Panc1 (cell line): ENCODE data around the gene RPUSD1. TPM values are rescaled to one million over a fixed set of nuclear protein-coding genes. Genes with fewer than 3 reads are reported as not detected.

Experiments used
- ATAC-seq: fragments of 200-7000 bp; cut with Tn5 transposase; 2 replicates; pipeline ENCODE4 v1.9.1; 2020; ENCODE audit warnings: mild to moderate bottlenecking, moderate library complexity
- BruUV-seq: library from RNA; stranded (reverse); fragments of 400-500 nt; replicated peaks from 2 replicates; lab custom pipeline; 2021; lab: Mats Ljungman, UMichigan
- CTCF ChIA-PET: fragments of 300-600 bp; sonication (Branson Sonifier 250); formaldehyde crosslinking; loops from one replicate; lab custom pipeline; 2022; ENCODE audit warnings: antibody characterized with exemption; lab: Charles Lee
- POLR2A ChIA-PET: fragments of 300-600 bp; sonication (Branson Sonifier 250); formaldehyde crosslinking; loops from one replicate; lab custom pipeline; 2022; ENCODE audit warnings: antibody characterized with exemption; lab: Charles Lee
- DNase-seq: peaks from one replicate; pipeline ENCODE4 v3.0.0-alpha.2; 2010; ENCODE audit warnings: low read depth, low spot score
- H3K27ac ChIP-seq: 2 replicates; pipeline ENCODE4 v1.5.1; 2011; ENCODE audit warnings: mild to moderate bottlenecking, low read length, inconsistent platforms
- H3K27me3 ChIP-seq: fragments of 200-500 bp; sonication (Bioruptor generic); 2 replicates; pipeline ENCODE4 v1.6.0; 2014; ENCODE audit warnings: low read length, inconsistent platforms; ENCODE audit not compliant: control insufficient read depth, insufficient read depth
- H3K36me3 ChIP-seq: fragments of 200-500 bp; sonication (Bioruptor generic); 2 replicates; pipeline ENCODE4 v1.5.1; 2014; ENCODE audit warnings: inconsistent platforms, mild to moderate bottlenecking, low read length, moderate library complexity; ENCODE audit not compliant: control insufficient read depth, insufficient read depth
- H3K4me1 ChIP-seq: 2 replicates; pipeline ENCODE4 v1.5.1; 2011; ENCODE audit warnings: inconsistent platforms, mild to moderate bottlenecking, low read length, moderate library complexity; ENCODE audit not compliant: control insufficient read depth, insufficient read depth
- H3K4me3 ChIP-seq, 2 experiments: 2 replicates each; pipeline ENCODE4 v1.5.1; 2011 to 2012; ENCODE audit warnings: low read depth in 2 of 2, low read length in 2 of 2, mild to moderate bottlenecking in 2 of 2, inconsistent platforms in 1 of 2, moderate library complexity in 1 of 2
- H3K9me3 ChIP-seq: fragments of 200-500 bp; sonication (Bioruptor generic); 2 replicates; pipeline ENCODE4 v1.5.1; 2014; ENCODE audit warnings: low read depth, mild to moderate bottlenecking, inconsistent platforms, low read length, moderate library complexity; ENCODE audit not compliant: control insufficient read depth, insufficient read depth
- CTCF ChIP-seq: fragments of 450-650 bp; IDR thresholded peaks from 2 replicates; pipeline ENCODE4 v1.5.1; 2017; ENCODE audit warnings: mild to moderate bottlenecking
- POLR2AphosphoS5 ChIP-seq: IDR thresholded peaks from 2 replicates; pipeline ENCODE4 v1.6.1; 2012; ENCODE audit warnings: mild to moderate bottlenecking, low read depth, low read length, moderate library complexity
- REST ChIP-seq, 2 experiments: IDR thresholded peaks; 2 replicates each; pipeline ENCODE4 v1.6.1; 2011 to 2012; ENCODE audit warnings: low read depth in 2 of 2, control low read depth in 1 of 2, low read length in 1 of 2, mild to moderate bottlenecking in 1 of 2, moderate library complexity in 1 of 2; ENCODE audit not compliant: insufficient read depth in 1 of 2
- SIN3A ChIP-seq: IDR thresholded peaks from 2 replicates; pipeline ENCODE4 v1.6.1; 2012; ENCODE audit warnings: low read depth, mild to moderate bottlenecking, low read length, moderate library complexity, borderline replicate concordance; ENCODE audit not compliant: insufficient read depth
- TCF7L2 ChIP-seq: IDR thresholded peaks from 2 replicates; pipeline ENCODE4 v1.6.1; 2011; ENCODE audit warnings: mild to moderate bottlenecking, low read depth, low read length, inconsistent platforms
- in situ Hi-C: cut with HindIII; loops from 2 replicates; pipeline ENCODE4 v1.10.0; 2016; ENCODE audit warnings: low sequenced_read_pairs, low pct_unique_long_range_greater_than_20kb
- intact Hi-C: fragments of 100-400 bp; cut with micrococcal nuclease; formaldehyde crosslinking; loops from one replicate; pipeline ENCODE4 v1.10.0; 2022; ENCODE audit not compliant: unreplicated experiment
- total RNA-seq: library from RNA; stranded (reverse); gene quantifications from one replicate; pipeline ENCODE4 v1.2.1, GENCODE V29; 2021; ENCODE audit not compliant: unreplicated experiment

The RPUSD1 gene
- total RNA-seq, 1 experiment from 2014 or later, result 61.1 TPM

GRCh38 chr16:797120-797420 is 8.9 kb upstream of the RPUSD1 start:
- no peaks in the 10 kb centered on the region for H3K9me3 ChIP-seq
- DNase-seq, result no peak
- H3K27me3 ChIP-seq, result no peaks in the 10 kb centered on the region
- H3K4me3 ChIP-seq, result no peak overlapping the region
- ChIA-PET CTCF (no interaction called here), POLR2A (no interaction called here)
- no peaks in the 10 kb centered on the region for H3K36me3 ChIP-seq
- H3K27ac ChIP-seq, result no peak overlapping the region
- no TSS peak for BruUV-seq
- intact Hi-C loops, result no loop called here
- in situ Hi-C loops, result no loop called here
- ATAC-seq, result no peak
- TF ChIP-seq SIN3A, result no peak
- TF ChIP-seq POLR2AphosphoS5, result peak; percentile 33; the same call in 1 of the 2 replicates
- peaks cover 33% of the 10 kb centered on the region for H3K4me1 ChIP-seq

- ATAC-seq (no peak), DNase-seq (no peak)
- Histone ChIP-seq H3K4me3 (no peak overlapping the region), H3K9me3 (no peaks in the 10 kb centered on the region), H3K36me3 (no peaks in the 10 kb centered on the region), H3K27ac (no peak overlapping the region; the same call in 1 of the 2 replicates), H3K4me1 (peaks cover 33% of the 10 kb centered on the region), H3K27me3 (no peaks in the 10 kb centered on the region)
- ChIA-PET POLR2A (interaction anchor here (0.5 kb wide), 1 partner anchor 20 kb away, joined by 16 read pairs; no protein-coding TSS in a partner anchor), CTCF (no interaction called here)
- in situ Hi-C loops (no loop called here), intact Hi-C loops (no loop called here)
- no TSS peak for BruUV-seq
- no peak for TF ChIP-seq POLR2AphosphoS5
- no peak for TF ChIP-seq CTCF
- no peak for TF ChIP-seq SIN3A
- no peak for TF ChIP-seq REST (IDR thresholded peaks at IDR 0.05; ENCODE audit: insufficient read depth in 1 of 2, low read depth in 2 of 2, low read length in 1 of 2)
- TF ChIP-seq TCF7L2, result no peak
These were observed 8.3 kb upstream of the RPUSD1 start for GRCh38 chr16:796296-797119.

GRCh38 chr16:795580-796229 is 7.5 kb upstream of the RPUSD1 start:
- BruUV-seq, result no TSS peak
- Histone ChIP-seq H3K27me3 (no peaks in the 10 kb centered on the region), H3K27ac (peak overlapping the region; percentile 48; the same call in 1 of the 2 replicates), H3K9me3 (no peaks in the 10 kb centered on the region), H3K4me3 (peak overlapping the region in 1 of 2 experiments; percentile 32; a peak in 2 of 4 replicates), H3K36me3 (peaks cover 3% of the 10 kb centered on the region; the same call in 1 of the 2 replicates), H3K4me1 (peaks cover 27% of the 10 kb centered on the region)
- TF ChIP-seq TCF7L2, result no peak
- no peak for TF ChIP-seq REST (IDR thresholded peaks at IDR 0.05; ENCODE audit: insufficient read depth in 1 of 2, low read depth in 2 of 2, low read length in 1 of 2)
- TF ChIP-seq CTCF, result no peak
- no peak for TF ChIP-seq SIN3A
- peak; percentile 26; the same call in 1 of the 2 replicates for TF ChIP-seq POLR2AphosphoS5
- DNase-seq (no peak), ATAC-seq (peak; percentile 46)
- in situ Hi-C loops (no loop called here), intact Hi-C loops (no loop called here)
- ChIA-PET CTCF (no interaction called here), POLR2A (interaction anchor here (1.0 kb wide), 1 partner anchor 12 kb away, joined by 3 read pairs; no protein-coding TSS in a partner anchor)
